GM12878 (cell line): Measurements from ENCODE around the gene SEC16A. TPM values are rescaled to one million over a fixed set of nuclear protein-coding genes. Genes with fewer than 3 reads are reported as not detected.

ENCODE experiments used
- CBFB ChIP-seq: IDR thresholded peaks from 2 replicates; pipeline ENCODE4 v1.6.1; 2016; ENCODE audit warnings: antibody characterized with exemption, low read depth
- CBX3 ChIP-seq: fragments of 200-600 bp; sonication (generic); IDR thresholded peaks from 2 replicates; pipeline ENCODE4 v1.6.1; 2016; ENCODE audit warnings: low read depth, borderline replicate concordance
- CREM ChIP-seq: IDR thresholded peaks from 2 replicates; pipeline ENCODE4 v1.6.1; 2014; ENCODE audit warnings: antibody characterized with exemption, low read depth
- E2F4 ChIP-seq: IDR thresholded peaks from 2 replicates; pipeline ENCODE4 v1.6.1; 2012; ENCODE audit warnings: low read depth, low read length, improper control_type of control experiment
- EGR1 ChIP-seq, 2 experiments: IDR thresholded peaks; 1 replicate in 1 of 2; 2 replicates in 1 of 2; pipeline ENCODE4 v1.6.1; 2011 to 2012; ENCODE audit warnings: low read depth in 2 of 2, low read length in 2 of 2, borderline replicate concordance in 1 of 2, mild to moderate bottlenecking in 1 of 2, moderate library complexity in 1 of 2
- HCFC1 ChIP-seq: fragments of 150-350 bp; IDR thresholded peaks from 2 replicates; pipeline ENCODE4 v1.6.1; 2014; ENCODE audit warnings: low read length
- IRF5 ChIP-seq: fragments of 450-650 bp; IDR thresholded peaks from 2 replicates; pipeline ENCODE4 v1.6.1; 2017; ENCODE audit warnings: borderline replicate concordance
- MEF2A ChIP-seq: IDR thresholded peaks from 2 replicates; pipeline ENCODE4 v1.6.1; 2011; ENCODE audit warnings: low read depth, mild to moderate bottlenecking, low read length, moderate library complexity; ENCODE audit not compliant: insufficient read depth
- MXI1 ChIP-seq: fragments of 150-350 bp; IDR thresholded peaks from 2 replicates; pipeline ENCODE4 v1.6.1; 2011; ENCODE audit warnings: low read depth, mild to moderate bottlenecking, inconsistent platforms, low read length, improper control_type of control experiment
- NBN ChIP-seq: fragments of 450-650 bp; IDR thresholded peaks from 2 replicates; pipeline ENCODE4 v1.6.1; 2016
- NFIC ChIP-seq: IDR thresholded peaks from 2 replicates; pipeline ENCODE4 v1.6.1; 2012; ENCODE audit warnings: low read depth, mild to moderate bottlenecking, inconsistent platforms, low read length, moderate library complexity
- NKRF ChIP-seq: fragments of 450-650 bp; conservative IDR thresholded peaks from 2 replicates; pipeline ENCODE4 v1.6.1; 2017; ENCODE audit warnings: mild to moderate bottlenecking, moderate library complexity
- NR2F1 ChIP-seq: fragments of 450-650 bp; conservative IDR thresholded peaks from 2 replicates; pipeline ENCODE4 v1.6.1; 2017; ENCODE audit warnings: mild to moderate bottlenecking
- PML ChIP-seq: IDR thresholded peaks from 2 replicates; pipeline ENCODE4 v1.6.1; 2012; ENCODE audit warnings: low read length, inconsistent platforms
- POLR2A ChIP-seq: IDR thresholded peaks from 2 replicates; pipeline ENCODE4 v1.6.1; 2011; ENCODE audit warnings: low read depth, mild to moderate bottlenecking, low read length
- POLR2AphosphoS2 ChIP-seq: IDR thresholded peaks from 2 replicates; pipeline ENCODE4 v1.6.1; 2011; ENCODE audit warnings: low read depth, mild to moderate bottlenecking, low read length, improper control_type of control experiment, moderate library complexity
- POU2F2 ChIP-seq: IDR thresholded peaks from 3 replicates; pipeline ENCODE4 v1.6.1; 2011; ENCODE audit warnings: low read depth, mild to moderate bottlenecking, low read length, borderline replicate concordance
- RUNX3 ChIP-seq: IDR thresholded peaks from 2 replicates; pipeline ENCODE4 v1.6.1; 2012; ENCODE audit warnings: low read length, inconsistent platforms
- SIX5 ChIP-seq: IDR thresholded peaks from 2 replicates; pipeline ENCODE4 v1.6.1; 2011; ENCODE audit warnings: mild to moderate bottlenecking, low read depth, low read length, moderate library complexity; ENCODE audit not compliant: severe bottlenecking
- SMAD5 ChIP-seq: IDR thresholded peaks from 2 replicates; pipeline ENCODE4 v1.6.1; 2016; ENCODE audit warnings: antibody characterized with exemption, low read depth
- SREBF1 ChIP-seq: IDR thresholded peaks from 2 replicates; pipeline ENCODE4 v1.6.1; 2012; ENCODE audit warnings: mild to moderate bottlenecking, low read length
- STAT3 ChIP-seq: IDR thresholded peaks from 2 replicates; pipeline ENCODE4 v1.6.1; 2011; ENCODE audit warnings: low read depth, low read length, improper control_type of control experiment
- SUZ12 ChIP-seq: fragments of 200-600 bp; sonication (generic); IDR thresholded peaks from one replicate; pipeline ENCODE4 v1.6.1; 2018; ENCODE audit warnings: antibody characterized with exemption, mild to moderate bottlenecking; ENCODE audit not compliant: unreplicated experiment
- TAF1 ChIP-seq: IDR thresholded peaks from 2 replicates; pipeline ENCODE4 v1.6.1; 2011; ENCODE audit warnings: mild to moderate bottlenecking, low read depth, low read length, borderline replicate concordance
- USF1 ChIP-seq: IDR thresholded peaks from 2 replicates; pipeline ENCODE4 v1.6.1; 2011; ENCODE audit warnings: borderline replicate concordance, low read depth, mild to moderate bottlenecking, moderate library complexity, mixed read lengths, low read length; ENCODE audit not compliant: insufficient read depth; ENCODE audit errors: extremely low read length
- YBX1 ChIP-seq: fragments of 450-650 bp; IDR thresholded peaks from 2 replicates; pipeline ENCODE4 v1.6.1; 2016; ENCODE audit warnings: antibody characterized with exemption
- ZNF217 ChIP-seq: fragments of 450-650 bp; IDR thresholded peaks from 2 replicates; pipeline ENCODE4 v1.6.1; 2017; ENCODE audit warnings: antibody characterized with exemption, mild to moderate bottlenecking
- ZNF384 ChIP-seq: IDR thresholded peaks from 2 replicates; pipeline ENCODE4 v1.6.1; 2012; ENCODE audit warnings: low read depth, mild to moderate bottlenecking, low read length, improper control_type of control experiment, borderline replicate concordance
- polyA plus RNA-seq, 11 experiments: library from polyadenylated mRNA; depleted of rRNA in 4 of 11; unstranded in 6 of 11; stranded (reverse) in 5 of 11; fragments of >200 nt; fragmentation: Nextera tagmentation in 4 of 11; fragmentation: Illumina TruSeq in 1 of 11; extraction: Ambion mirVana in 4 of 11; extraction: Trizol in 1 of 11; gene quantifications; 1 replicate in 1 of 11; 2 replicates in 10 of 11; pipeline versions ENCODE4 v1.2.1 to v1.2.3, GENCODE V29; 2011 to 2016; ENCODE audit warnings: inconsistent platforms in 2 of 11, missing spikeins in 2 of 11, low read depth in 1 of 11
- total RNA-seq, 4 experiments: library from RNA; depleted of rRNA in 3 of 4; stranded (reverse); fragments of >200 nt in 3 of 4; fragmentation: Illumina TruSeq in 1 of 4; extraction: Trizol in 1 of 4; gene quantifications; 2 replicates each; pipeline versions ENCODE4 v1.2.1 to v1.2.3, GENCODE V29; 2013 to 2021

SEC16A gene
- total and polyA plus RNA-seq, 10 of the 15 experiments (the other 5 are each of a cell fraction or from before 2014, with no cell fraction given): 9.9 to 59.1 (median 21.7) TPM

GRCh38 chr9:136410500-136411287 is 72.1 kb downstream of the SEC16A start, which contains the start of the genes ENTR1 and PMPCA (continued):
- no peak for TF ChIP-seq ZNF217
- 0 out of 2 replicates have a peak, but pooled peaks have one; percentile 19 for TF ChIP-seq CBFB
- TF ChIP-seq NFIC: no peak
- TF ChIP-seq HCFC1: peak; percentile 76
- TF ChIP-seq NBN: peak; percentile 71
- TF ChIP-seq POLR2A: peak; percentile 93
- no peak for TF ChIP-seq CBX3
- peak; percentile 83 to 98 for TF ChIP-seq EGR1 (IDR thresholded peaks at IDR 0.05; ENCODE audit: borderline replicate concordance in 1 of 2, low read depth in 2 of 2, low read length in 2 of 2)
- no peak for TF ChIP-seq E2F4
- peak; percentile 91 for TF ChIP-seq POLR2AphosphoS2
- no peak for TF ChIP-seq ZNF384
- peak; percentile 99 for TF ChIP-seq TAF1
- TF ChIP-seq SMAD5: peak; percentile 79; the same call in 1 of the 2 replicates
- no peak for TF ChIP-seq SREBF1
- TF ChIP-seq PML: peak; percentile 67; the same call in 1 of the 2 replicates
- TF ChIP-seq STAT3: no peak
- peak; percentile 24 for TF ChIP-seq SIX5
- peak; percentile 44; the same call in 1 of the 2 replicates for TF ChIP-seq RUNX3
- TF ChIP-seq CREM: peak; percentile 95
- no peak for TF ChIP-seq IRF5
- TF ChIP-seq NR2F1: no peak
- peak; percentile 67; the same call in 2 of the 3 replicates for TF ChIP-seq POU2F2
- peak; percentile 85 for TF ChIP-seq MXI1
- no peak for TF ChIP-seq SUZ12
- TF ChIP-seq USF1: no peak
- no peak for TF ChIP-seq YBX1
- 0 out of 2 replicates have a peak, but pooled peaks have one; percentile 49 for TF ChIP-seq MEF2A
- TF ChIP-seq NKRF: peak; percentile 75
